Activated CD4-positive, alpha-beta T cell treated with anti-CD3 and anti-CD28 coated beads, Interleukin-2, Interleukin-6, amounts not matched to agents 100 ng/mL and 50 ng/mL, durations not matched to agents 16 hours and 8 hours (primary cell): ENCODE results near the gene OR52E2.
"Not testable (repeated sequence)": the region's sequence is repeated elsewhere in the genome, so short reads cannot be mapped to it uniquely, and the experiment has no call there.

Experiments used
- DNase-seq: peaks from one replicate; pipeline ENCODE4 v3.0.0-alpha.2; 2020

The OR52E2 gene

DNA sequence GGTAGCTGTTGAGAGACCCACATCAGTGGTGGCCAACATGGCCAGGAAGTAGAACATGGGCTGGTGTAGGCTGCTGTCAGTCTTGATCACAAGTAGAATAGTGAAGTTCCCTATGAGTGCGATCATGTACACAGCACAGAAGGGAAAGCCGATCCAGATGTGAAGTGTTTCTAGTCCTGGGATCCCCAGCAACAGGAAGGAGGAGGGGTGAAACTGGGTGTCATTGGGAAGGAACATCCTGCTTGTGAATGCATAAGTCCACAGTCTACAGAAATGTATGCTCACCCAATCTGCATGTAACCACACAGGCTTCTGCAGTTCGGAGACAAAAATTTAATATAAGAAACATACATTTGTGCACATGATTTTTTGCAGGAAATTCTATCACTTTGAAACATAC is at the start of gene OR52E2:
Gene OR52E2 (minus strand): TSS at position 237 of the 400 bp plus-strand sequence. CDS start 0 bp downstream, at position 237.
- no peak for DNase-seq

DNA sequence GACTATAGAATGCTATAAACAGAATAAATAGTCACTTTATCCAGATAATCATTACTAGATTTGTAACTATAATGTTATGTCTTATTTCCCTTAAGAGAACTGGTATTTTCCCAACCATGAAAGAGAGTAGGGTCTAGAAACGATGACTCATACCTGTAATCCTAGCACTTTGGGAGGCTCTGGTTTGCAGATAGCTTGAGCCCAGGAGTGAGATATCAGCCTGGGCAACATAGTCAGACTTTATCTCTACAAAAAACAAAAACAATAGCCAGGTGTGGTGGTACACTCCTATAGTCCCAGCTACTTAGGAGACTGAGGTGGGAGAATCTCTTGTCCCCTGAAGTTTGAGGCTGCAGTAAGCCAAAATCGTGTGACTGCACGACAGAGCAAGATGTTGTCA is 47.9 kb upstream of the OR52E2 start:
- no peak for DNase-seq

GRCh38 chr11:5103066-5103465 is 43.6 kb upstream of the OR52E2 start:
- DNase-seq = no peak

GRCh38 chr11:5102246-5102645 is 42.8 kb upstream of the OR52E2 start:
- DNase-seq = no peak

DNA sequence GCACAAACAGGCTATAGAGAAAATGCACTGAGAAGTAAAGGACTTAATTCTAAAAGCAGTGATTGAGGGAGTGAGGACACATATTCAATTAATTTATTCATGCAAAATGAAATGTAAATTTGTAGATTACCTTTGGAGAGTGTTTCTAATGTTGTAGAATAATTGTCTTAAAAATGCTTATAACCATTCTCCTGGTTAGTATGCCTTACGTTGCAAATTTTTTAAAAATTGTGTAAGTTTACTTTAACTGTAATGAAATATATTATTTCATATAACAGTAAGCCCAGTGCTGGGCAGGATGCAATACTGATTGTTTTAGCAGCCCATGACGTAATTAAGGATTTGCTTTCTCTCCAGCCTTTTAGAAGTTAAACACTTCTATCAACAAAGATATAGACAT is 36.6 kb upstream of the OR52E2 start:
- no peak for DNase-seq

- DNase-seq = no peak
Measured at GRCh38 chr11:5092821-5093585, 33.6 kb upstream of the OR52E2 start.

- DNase-seq = no peak
Measured at GRCh38 chr11:5090668-5091067, 31.2 kb upstream of the OR52E2 start.

- DNase-seq = no peak
Measured at GRCh38 chr11:5088556-5088955, 29.1 kb upstream of the OR52E2 start.

- DNase-seq = no peak
Measured at GRCh38 chr11:5083602-5084001, 24.2 kb upstream of the OR52E2 start.

DNA sequence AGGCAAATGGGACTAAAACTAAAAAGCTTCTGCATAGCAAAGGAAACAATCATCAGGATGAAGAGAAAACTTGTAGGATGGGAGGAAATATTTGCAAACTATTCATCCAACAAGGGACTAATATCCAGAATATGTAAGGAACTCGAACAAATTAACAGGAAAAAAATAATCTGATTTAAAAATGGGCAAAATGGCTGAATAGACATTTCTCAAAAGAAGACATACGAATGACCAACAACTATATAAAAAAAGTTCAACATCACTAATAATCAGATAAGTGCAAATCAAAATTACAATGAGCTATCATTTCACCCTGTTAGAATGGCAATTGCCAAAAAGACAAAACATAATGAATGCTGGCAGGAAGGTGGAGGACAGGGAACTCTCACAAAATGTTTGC is 22.0 kb upstream of the OR52E2 start:
- no peak for DNase-seq

DNA sequence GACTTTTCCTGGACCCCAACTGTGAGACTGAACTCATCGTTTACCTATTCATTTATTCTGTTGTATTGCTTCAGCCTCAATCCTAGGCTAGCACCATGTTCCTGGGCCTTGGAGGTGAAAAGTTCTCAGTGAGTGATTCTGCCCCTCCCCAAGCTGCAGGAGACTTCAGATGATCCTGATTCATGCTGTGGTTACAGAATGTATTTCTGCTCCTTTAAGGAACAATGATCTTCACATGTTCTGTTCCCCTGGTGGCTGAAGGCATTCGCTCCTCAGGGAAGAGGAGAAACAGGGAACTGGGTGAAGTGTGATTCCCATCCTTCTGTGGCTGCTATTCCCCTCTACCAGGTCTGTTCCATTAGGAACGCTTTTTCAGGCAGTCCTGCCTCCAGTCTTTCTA is 12.4 kb upstream of the OR52E2 start:
- no peak for DNase-seq

DNA sequence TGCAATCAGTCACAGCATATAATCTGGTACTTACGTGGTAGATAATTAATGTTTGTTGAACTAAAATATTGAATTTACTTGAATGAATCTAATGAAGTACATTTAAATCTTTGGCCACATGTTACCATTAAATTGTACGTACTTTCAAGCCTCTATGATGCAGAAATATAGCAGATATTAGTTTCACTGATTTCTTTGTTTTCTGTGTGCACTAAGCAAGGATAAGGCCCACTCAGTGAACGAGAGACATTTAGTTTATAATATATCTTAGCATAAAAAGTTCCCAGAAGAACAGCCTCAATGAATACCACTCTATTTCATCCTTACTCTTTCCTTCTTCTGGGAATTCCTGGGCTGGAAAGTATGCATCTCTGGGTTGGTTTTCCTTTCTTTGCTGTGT is 9.8 kb upstream of the OR52E2 start, which contains the start of gene OR52E1:
Gene OR52E1 (plus strand): TSS at position 301 of the 400 bp plus-strand sequence.
- DNase-seq = no peak

DNA sequence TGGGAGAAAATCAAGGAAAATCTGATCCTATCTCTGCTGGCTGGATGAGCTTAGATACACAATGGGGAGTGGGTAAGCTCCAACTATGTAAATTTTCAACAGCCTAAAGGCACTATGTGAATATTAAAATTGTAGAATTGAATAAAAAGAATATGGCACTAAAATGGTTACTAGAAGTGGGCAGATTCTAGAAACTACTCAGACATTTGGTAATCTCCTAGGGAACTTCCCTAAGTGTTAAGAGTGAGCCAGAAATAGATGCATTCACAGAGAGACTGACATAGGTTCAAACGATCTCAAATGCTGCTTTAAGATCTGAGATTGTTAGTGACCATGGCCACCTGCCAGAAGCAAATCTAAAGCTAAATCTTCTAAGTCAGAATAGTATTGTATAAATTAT is 5.6 kb upstream of the OR52E2 start:
- DNase-seq = no peak

DNA sequence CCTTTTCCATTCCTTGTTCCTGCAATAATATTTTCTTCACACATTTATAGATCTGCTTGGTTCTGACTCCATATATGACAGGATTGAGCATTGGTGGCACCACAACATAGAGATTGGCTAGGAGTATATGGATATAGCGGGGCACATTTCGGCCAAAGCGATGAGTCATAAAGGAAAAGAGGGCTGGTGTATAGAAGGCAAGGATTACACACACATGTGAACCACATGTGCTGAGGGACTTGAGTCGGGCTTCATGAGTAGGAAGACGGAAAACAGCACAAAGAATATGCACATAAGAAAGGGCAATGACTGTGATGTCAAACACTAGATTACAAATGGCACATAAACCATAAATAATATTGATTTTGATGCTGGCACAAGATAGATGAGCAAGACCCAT is 748 bp downstream of the OR52E2 start:
- DNase-seq = not testable (repeated sequence)

DNA sequence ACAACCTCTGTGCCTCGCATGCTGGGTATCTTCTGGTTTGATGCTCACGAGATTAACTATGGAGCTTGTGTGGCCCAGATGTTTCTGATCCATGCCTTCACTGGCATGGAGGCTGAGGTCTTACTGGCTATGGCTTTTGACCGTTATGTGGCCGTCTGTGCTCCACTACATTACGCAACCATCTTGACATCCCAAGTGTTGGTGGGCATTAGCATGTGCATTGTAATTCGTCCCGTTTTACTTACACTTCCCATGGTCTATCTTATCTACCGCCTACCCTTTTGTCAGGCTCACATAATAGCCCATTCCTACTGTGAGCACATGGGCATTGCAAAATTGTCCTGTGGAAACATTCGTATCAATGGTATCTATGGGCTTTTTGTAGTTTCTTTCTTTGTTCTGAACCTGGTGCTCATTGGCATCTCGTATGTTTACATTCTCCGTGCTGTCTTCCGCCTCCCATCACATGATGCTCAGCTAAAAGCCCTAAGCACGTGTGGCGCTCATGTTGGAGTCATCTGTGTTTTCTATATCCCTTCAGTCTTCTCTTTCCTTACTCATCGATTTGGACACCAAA is 12.6 kb downstream of the OR52E2 start:
- no peak for DNase-seq

GRCh38 chr11:5046226-5046625 is 13.2 kb downstream of the OR52E2 start, which contains the start of gene OR52J3:
Gene OR52J3, plus strand, starts transcription at chr11:5046526. Its CDS starts 0 bp downstream, at chr11:5046526.
- DNase-seq = no peak

DNA sequence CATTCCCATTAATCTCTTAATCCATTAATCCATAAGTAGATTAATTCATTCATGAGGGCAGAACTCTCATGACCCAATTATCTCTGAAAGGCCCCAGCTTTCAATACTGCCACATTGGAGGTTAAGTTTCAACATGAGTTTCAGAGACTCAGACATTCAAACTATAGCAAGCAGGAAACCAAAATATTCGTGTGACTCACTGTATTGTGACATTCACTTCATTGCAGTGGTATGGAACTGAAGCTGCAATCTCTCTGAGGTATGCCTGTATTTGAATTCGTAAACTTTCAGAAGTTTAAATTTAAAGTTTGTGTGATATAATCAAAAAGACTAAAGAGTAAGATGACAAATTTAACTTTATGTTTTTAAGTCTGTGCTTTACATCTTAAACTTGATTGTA is 16.0 kb downstream of the OR52E2 start:
- DNase-seq = peak; percentile 5

GRCh38 chr11:5042091-5042490 is 17.3 kb downstream of the OR52E2 start:
- DNase-seq = no peak

GRCh38 chr11:5040876-5041275 is 18.6 kb downstream of the OR52E2 start:
- no peak for DNase-seq

- no peak for DNase-seq
Measured at GRCh38 chr11:5038341-5038740, 21.1 kb downstream of the OR52E2 start.

DNA sequence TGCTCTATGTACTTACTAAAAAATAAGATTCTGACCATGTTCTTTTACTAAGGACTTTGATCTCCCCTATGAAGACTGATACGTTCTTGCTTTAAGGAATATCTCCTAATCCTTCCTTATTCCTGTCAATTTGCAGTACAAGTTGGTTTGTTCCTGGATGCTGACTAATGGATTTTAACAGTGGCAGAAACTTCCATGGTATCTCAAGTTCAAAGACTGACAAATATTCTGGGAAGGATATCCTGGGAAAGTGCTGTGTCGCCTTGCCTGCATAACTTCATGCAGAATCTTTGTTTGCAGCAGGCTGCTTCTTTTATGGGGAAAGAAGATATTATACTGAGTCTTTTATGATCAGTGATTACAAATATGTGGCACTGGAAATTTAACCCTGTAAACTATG is 21.5 kb downstream of the OR52E2 start:
- no peak for DNase-seq

GRCh38 chr11:5036669-5037068 is 22.8 kb downstream of the OR52E2 start:
- DNase-seq = no peak

DNA sequence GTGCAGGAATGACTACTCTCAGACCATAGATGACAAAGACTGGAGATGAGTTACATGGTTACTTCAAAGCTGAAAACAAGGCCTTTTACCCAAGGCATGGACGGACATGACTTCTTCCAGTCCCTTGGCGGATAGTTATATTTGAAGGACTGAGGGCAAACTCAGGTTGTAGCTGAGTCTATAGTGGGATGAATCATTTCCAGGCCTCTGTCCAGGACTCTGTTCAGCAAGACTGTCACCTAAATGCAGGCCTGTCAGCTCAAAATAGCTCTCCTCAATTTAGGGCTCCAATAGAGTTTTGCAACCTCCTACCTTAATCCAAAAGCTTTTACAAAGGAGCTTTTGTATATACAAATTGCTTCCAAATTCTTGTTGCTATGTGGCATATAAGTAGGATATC is 37.4 kb downstream of the OR52E2 start:
- no peak for DNase-seq

GRCh38 chr11:5013012-5013411 is 46.4 kb downstream of the OR52E2 start:
- DNase-seq = no peak

- DNase-seq = no peak
Measured at GRCh38 chr11:5011254-5011653, 48.2 kb downstream of the OR52E2 start.
